H1 (cell line): Measurements from ENCODE around the gene GFOD1. TPM values are rescaled to one million over a fixed set of nuclear protein-coding genes. Genes with fewer than 3 reads are reported as not detected.

Experiments
- RXRA ChIP-seq: IDR thresholded peaks from 2 replicates; pipeline ENCODE4 v1.6.1; 2011; ENCODE audit warnings: low read depth, mild to moderate bottlenecking, low read length, moderate library complexity; ENCODE audit not compliant: insufficient read depth
- polyA plus RNA-seq, 7 experiments: library from polyadenylated mRNA; depleted of rRNA in 3 of 7; stranded (reverse) in 5 of 7; unstranded in 2 of 7; fragments of >200 nt in 5 of 7; fragments of 200-250 nt in 2 of 7; gene quantifications; 1 replicate in 5 of 7; 2 replicates in 1 of 7; 4 replicates in 1 of 7; pipeline versions ENCODE4 v1.2.1 to v1.2.3, GENCODE V29; 2011 to 2013; ENCODE audit warnings: missing spikeins in 2 of 7, mixed read lengths in 2 of 7
- total RNA-seq: library from RNA; stranded (reverse); fragmentation: NEBNext Ultra II Directional; extraction: Animal tissue kit (Norgen Biotek cat#: 25700); gene quantifications from 2 replicates; pipeline ENCODE4 v1.2.1, GENCODE V29; 2021

GFOD1 gene
- total and polyA plus RNA-seq, 2 of the 8 experiments (the other 6 are each of a cell fraction or from before 2014, with no cell fraction given) = 2.5 to 8.8 TPM

GRCh38 chr6:13474787-13475186 lies 12.6 kb downstream of the GFOD1 start (continued):
- no peak for TF ChIP-seq RXRA
